C4-2B (cell line): ENCODE measurements around the gene NOTUM.

Source experiments
- ZFX ChIP-seq: fragments of 450-650 bp; IDR thresholded peaks from 2 replicates; pipeline ENCODE4 v1.6.1; 2017
- TF ChIP-seq, protein P1 (sequence below): fragments of 450-650 bp; conservative IDR thresholded peaks from 2 replicates; pipeline ENCODE4 v1.5.1; 2017; ENCODE audit warnings: mild to moderate bottlenecking

DNA sequence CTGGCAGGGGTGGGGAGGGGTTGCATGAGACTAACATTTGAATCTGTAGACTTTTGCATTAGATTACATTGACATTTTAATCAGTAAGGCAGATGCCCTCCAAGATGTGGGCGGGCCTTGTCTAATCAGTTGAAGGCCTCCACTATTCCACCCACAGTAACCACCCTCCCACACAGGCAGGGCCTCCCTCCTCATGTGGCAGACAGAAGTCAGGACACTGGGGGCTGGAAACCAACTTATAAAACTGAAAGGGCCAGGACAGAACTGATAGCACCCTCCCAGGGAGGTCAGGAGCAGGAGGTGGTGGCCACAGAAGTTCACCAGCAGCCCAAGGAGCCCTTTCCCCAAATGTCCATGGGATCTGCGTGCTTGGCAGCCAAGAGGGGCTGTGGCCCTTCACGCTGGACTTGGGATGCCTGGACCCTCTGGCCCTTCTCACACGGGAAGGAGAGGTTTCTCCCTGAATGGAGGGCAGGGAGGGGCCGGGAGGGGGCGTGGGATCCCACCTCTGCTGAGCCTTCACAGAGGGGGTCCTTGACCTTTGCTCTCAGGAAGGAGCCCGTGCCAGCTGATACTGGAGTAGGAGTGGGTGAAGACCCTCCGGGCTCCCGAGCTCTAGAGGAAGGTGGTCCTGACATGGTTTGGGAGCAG, 28.5 kb downstream of the NOTUM start:
- TF ChIP-seq, protein P1, sequence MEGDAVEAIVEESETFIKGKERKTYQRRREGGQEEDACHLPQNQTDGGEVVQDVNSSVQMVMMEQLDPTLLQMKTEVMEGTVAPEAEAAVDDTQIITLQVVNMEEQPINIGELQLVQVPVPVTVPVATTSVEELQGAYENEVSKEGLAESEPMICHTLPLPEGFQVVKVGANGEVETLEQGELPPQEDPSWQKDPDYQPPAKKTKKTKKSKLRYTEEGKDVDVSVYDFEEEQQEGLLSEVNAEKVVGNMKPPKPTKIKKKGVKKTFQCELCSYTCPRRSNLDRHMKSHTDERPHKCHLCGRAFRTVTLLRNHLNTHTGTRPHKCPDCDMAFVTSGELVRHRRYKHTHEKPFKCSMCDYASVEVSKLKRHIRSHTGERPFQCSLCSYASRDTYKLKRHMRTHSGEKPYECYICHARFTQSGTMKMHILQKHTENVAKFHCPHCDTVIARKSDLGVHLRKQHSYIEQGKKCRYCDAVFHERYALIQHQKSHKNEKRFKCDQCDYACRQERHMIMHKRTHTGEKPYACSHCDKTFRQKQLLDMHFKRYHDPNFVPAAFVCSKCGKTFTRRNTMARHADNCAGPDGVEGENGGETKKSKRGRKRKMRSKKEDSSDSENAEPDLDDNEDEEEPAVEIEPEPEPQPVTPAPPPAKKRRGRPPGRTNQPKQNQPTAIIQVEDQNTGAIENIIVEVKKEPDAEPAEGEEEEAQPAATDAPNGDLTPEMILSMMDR: no peak
- TF ChIP-seq ZFX: no peak
